ENCODE data around the gene NUPR1.
A peak's percentile ranks its signal among the peaks of the same experiment; 100 is the strongest.
"Not testable (repeated sequence)": the region's sequence is repeated elsewhere in the genome, so short reads cannot be mapped to it uniquely, and the experiment has no call there.

NUPR1 gene

GRCh38 chr16:28497861-28498599, 40.7 kb downstream of the NUPR1 start:
- DNase-seq: no peak

- no peak for DNase-seq
Observed at GRCh38 chr16:28497386-28497785, 41.4 kb downstream of the NUPR1 start.

DNA sequence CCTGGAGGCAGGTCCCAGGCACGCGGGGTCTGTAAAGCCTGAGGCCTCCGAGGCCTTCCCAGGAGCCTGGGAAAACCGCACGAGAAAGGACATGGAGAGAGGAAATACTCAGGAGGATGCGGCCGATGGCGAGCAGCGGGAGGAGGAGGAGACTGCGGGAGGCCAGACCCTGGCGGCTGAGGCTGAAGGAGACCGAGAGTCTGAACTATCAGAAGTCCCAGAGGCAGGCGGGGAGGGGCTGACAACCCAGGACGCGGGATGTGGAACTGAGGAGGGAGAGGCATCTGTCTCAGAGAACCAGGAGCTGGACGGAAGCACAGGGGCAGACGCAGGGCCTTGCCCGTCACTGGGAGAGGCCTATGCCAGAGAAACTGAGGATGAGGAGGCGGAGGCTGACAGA, 41.9 kb downstream of the NUPR1 start:
- no peak for DNase-seq

DNA sequence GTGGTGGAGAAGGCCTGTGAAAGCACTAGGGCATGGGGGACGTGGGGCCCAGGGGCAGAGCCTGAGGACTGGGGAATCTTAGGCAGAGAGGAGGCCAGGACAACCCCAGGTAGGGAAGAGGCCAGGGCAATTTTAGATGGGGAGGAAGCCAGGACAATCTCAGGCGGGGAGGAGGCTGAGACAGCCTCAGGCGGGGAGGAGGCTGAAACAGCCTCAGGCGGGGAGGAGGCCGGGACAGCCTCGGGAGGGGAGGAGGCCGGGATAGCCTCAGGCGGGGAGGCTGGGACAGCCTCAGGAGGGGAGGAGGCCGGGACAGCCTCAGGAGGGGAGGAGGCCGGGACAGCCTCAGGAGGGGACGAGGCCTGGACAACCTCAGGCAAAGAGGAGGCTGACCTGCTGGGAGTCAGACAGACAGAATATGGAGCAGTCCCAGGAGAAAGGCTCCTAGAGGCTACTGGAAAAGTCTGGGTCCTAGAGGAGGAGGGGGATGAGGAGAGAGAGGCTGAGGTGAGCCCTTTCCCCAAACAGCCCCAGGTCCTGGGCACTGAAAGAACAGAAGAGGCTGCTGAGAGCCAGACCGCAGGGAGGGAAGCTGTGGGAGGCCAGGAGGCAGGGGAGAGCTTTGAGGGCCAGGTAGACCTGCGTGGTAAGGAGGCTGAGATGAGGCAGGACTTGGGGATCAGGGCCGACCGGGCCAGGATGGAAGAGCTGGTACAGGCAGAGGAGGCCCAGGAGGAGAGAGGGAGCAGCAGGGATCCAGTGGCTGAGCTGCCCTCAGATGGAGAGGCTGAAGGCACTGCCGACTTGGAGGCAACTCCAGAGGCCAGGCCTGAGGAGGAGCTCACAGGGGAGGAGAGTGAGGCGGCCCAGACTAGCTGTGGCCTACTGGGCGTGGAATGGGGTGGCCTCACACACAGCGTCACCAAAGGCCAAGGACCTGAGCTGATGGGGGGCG, 42.7 kb downstream of the NUPR1 start:
- DNase-seq: no peak

- DNase-seq: no peak
Observed at GRCh38 chr16:28495098-28495793, 43.5 kb downstream of the NUPR1 start.

DNA sequence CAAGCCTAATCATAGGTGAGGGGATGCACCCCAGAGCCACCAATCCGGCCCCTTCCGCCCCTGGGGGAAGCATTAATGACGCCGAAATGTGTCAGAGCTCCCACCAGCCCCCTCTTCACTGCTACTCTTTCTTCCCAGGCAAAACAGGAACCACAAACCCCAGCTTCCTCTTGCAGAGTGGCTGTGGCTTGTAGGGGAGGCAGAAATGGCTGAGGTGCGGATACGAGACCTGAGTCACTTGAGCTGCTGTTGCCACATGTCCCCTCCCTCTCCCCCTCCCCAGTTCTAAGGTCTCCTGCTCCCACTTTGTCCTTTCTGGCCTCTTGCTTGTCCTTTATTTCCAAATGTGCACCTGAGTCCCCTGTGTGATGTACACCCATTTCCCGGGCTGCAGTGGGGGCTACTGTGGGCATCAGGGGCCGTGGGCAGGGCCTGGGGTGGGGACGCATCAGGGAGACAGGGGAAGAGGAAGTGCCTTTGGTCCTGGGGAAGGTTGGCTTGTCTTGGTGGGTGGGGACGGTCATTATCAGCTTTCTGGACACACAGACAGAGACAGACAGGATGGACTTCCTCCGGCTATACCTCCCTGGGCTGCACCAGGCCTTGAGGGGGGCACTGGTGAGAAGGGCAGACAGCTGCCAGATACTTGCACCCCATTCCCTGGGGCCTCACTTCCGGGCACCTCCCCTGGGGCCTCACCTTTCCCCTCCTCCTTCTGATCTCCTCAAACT, 44.5 kb downstream of the NUPR1 start, which contains the start of gene APOBR:
APOBR (plus strand) TSS at position 523 of the 731 bp plus-strand sequence; CDS start at position 562, 39 bp downstream.
- peak; percentile 71 to 73 for DNase-seq

DNA sequence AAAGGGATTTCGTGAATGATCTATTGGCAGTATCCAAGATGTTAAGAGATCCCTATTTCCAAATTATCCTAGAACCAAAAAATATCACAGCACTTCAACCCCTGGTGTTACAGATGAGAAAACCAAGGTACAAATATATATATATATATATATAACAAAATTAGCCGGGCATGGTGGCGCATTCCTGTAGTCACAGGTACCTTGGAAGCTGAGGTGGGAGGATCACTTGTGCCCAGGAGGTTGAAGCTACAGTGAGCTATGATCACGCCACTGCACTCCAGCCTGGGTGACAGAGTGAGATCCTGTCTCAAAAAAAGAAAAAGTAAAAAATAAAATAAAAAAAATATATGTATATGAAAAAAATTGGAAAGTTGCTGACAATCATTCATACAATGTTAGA, 46.3 kb downstream of the NUPR1 start:
- DNase-seq: no peak

- peak; percentile 70 to 76 for DNase-seq
Observed at GRCh38 chr16:28491970-28492474, 46.8 kb downstream of the NUPR1 start, which contains the start of gene CLN3. Gene CLN3, minus strand, starts transcription at chr16:28492074. Its CDS starts 315 bp downstream, at chr16:28491759.

DNA sequence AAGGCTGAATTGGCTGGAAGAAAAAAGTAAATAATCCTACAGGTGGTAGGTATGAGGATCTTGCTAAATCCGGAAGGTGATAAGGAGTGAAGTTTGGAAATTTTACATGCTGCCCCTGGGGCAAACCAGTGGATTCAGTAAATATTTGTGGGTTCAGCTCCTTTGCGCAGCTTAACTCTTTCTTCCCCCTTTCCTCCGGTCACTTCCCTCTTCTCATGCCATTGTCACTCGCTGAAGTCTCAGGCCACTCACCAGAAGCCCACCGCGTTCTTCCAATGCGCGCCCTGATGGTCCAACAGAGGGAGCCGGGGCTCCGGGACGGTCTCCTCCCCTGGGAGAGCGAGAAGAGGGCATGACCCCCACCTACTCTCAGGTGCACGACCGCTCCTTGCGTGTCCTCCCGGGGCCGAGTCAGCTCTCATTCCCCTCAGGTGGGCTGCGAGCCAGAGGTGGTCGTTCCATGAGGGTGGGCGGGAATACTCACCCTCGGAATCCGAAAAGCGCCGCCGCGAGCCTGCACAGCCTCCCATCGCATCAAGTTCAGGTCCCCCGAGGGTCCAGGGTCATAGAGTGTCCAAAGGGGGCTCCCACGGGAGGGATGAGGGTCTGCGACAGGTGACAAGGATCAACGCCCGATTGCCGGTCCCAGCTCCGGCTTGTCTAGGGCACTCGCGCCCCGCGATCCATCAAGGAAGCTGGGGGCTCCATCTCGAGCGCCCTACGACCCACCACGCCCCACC, 47.4 kb downstream of the NUPR1 start:
- DNase-seq: no peak

- no peak for DNase-seq
Observed at GRCh38 chr16:28486266-28486665, 52.5 kb downstream of the NUPR1 start.

DNA sequence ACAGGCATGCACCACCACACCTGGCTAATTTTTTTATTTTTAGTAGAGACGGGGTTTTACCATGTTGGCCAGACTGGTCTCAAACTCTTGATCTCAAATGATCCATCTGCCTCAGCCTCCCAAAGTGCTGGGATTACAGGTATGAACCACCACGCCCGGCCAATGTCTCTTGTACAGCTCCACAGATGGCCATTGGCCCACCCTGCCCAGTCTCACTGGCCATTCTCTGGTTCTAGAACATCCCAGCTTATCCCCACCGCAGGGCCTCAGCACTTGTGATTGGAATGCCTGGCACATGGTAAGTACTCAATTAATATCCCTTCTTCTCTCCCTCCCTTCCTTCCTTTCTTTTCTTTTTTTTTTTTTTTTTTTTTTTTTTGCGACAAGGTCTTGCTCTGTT, 55.4 kb downstream of the NUPR1 start:
- not testable (repeated sequence) for DNase-seq

All from stimulated activated CD4-positive, alpha-beta T cell treated with anti-CD3 and anti-CD28 coated beads, Interleukin-2, amount 100 ng/mL, for 48 hours (primary cell).